Dermis blood vessel endothelial cell (primary cell): ENCODE results near the gene AHCYL1. TPM values are rescaled to one million over a fixed set of nuclear protein-coding genes. Genes with fewer than 3 reads are reported as not detected.
A peak's percentile ranks its signal among the peaks of the same experiment; 100 is the strongest.

Source experiments
- DNase-seq: peaks from one replicate; pipeline ENCODE4 v3.0.0; 2010
- total RNA-seq: library from RNA; depleted of rRNA; stranded (reverse); fragments of >200 nt; gene quantifications from 2 replicates; pipeline ENCODE4 v1.2.3, GENCODE V29; 2014

AHCYL1 gene
- total RNA-seq, 1 donor from 2014 or later: 47.1 TPM

GRCh38 chr1:110040548-110040947 is 56.0 kb downstream of the AHCYL1 start:
- no peak for DNase-seq

- DNase-seq: no peak
Measured at GRCh38 chr1:110043016-110043415, 58.5 kb downstream of the AHCYL1 start.

- no peak for DNase-seq
Measured at GRCh38 chr1:110047463-110047862, 62.9 kb downstream of the AHCYL1 start.

DNA sequence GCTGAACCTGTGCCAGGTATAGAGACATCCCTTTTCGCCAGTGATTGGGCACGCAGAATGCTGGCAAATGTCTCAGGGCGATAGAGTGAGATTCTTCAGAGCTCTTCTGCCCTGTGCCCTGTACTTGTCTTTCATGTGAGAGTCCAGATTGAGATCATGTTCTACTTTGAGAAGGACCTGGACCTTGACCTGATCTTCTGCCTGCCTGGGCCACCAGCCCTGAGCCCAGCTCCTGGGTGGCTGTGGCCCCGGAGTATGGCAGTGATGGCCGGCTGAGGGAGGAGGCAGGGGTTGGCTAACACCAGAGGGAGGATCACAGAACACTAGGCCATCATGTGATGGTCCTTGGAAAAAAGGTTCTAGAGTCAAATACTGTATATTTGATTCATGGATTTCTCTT is 63.7 kb downstream of the AHCYL1 start:
- DNase-seq: no peak

GRCh38 chr1:110048923-110049601 is 64.5 kb downstream of the AHCYL1 start:
- DNase-seq: no peak

- DNase-seq: no peak
Measured at GRCh38 chr1:110049801-110050601, 65.4 kb downstream of the AHCYL1 start.

DNA sequence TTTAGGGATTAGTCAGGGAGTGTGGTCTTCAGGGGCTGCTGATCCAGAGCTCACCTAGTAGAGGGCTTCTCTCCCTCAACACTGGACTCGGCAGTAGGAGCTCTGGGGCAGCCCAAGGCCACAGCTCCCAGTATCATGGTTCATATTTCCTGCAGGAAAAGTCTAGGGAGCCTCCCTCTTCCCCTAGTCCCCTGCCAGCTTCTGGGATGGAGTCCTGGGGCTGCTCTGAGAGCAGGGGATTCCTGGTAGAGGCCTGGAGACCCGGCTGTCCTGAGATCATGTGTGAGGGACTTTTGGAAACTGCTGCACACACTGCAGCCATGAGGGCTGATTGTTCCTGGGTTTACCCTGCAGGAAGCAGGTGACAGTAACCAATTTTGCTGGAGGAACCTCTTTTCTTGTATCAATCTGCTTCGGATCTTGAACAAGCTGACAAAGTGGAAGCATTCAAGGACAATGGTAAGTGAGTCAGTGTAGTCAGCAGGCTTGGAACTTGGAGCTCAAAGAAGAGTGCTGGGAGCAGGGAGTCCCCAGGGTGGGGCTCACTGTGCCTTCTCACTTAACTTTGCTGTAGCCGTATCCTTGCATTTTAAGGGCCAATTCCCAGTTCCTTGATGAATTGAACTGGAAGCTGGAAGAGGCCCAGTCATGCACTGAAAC is 66.2 kb downstream of the AHCYL1 start:
- DNase-seq: peak; percentile 26

DNA sequence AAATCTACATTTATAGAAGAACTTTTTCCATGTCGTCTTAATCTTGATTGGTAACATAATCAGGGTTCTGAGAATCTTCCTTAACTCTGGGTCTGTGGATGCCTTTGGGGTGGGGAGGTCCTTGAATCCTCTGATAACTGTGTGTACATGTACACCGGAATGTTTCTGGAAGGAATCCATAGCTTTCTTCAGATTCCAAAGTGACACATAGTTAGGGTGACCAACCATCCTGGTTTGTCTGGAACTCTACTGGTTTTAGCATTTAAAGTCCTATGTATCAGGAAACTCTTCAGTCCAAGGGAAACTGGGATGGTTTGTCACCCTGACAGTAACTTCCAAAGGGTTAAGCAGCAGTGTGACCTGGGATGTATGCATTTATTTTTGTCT is 66.7 kb downstream of the AHCYL1 start:
- DNase-seq: no peak

GRCh38 chr1:110053552-110054428 is 69.2 kb downstream of the AHCYL1 start:
- peak; percentile 73 for DNase-seq

DNA sequence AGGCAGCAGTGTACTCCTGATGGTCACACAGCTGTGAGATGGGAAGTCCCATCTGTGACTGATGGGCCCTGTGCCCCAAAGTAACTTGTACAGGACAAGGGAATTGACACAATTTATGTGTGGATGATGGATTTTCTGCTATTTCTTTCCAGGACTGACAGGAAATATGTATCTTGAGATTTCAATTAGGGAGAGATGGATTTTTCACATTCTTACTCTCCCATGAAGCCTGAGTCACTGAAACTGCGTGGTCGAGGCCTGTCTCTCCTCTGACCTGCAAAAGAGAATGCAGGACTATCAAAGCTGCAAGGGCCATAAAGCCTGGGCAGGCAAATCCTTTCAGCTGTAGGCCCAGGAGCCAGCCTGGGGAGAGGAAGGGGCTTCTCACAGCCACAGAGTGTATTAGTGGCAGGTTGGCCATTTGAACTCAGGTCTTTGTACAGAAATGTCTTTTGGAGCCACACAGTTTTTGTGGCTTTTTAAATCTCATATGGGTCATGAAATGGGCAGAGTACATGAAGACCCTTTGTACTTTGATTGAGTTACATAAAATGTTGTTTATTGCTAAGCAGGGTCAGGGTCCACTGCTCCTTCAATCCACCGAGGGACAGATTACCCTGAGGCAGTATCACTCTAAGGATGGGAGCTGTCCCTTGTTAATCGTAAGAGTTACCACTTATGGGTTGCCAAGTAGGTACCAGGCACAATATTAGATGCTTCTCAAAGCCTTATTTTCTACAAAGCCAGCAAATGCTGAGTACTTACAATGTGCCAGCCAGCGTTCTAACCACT is 71.1 kb downstream of the AHCYL1 start:
- no peak for DNase-seq

DNA sequence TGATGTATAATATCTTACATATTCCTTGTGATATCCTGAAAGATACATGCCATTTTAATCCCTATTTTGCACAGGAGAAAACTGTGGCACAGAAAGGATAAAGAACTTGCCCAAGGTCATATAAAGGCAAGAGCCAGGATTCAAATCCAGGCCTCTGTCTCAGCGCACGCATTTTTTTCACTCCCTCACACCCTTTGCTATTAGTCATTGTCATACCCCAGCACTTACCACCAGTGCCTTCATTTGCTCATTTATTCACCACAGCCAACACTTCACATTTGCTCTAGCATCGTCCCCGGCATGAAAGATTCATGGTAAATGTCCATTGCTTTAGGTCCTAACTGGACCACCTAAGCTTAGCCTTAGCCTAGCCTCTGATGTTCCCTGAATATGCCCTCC is 71.7 kb downstream of the AHCYL1 start:
- DNase-seq: no peak

GRCh38 chr1:110056776-110057175 is 72.2 kb downstream of the AHCYL1 start:
- no peak for DNase-seq

- DNase-seq: no peak
Measured at GRCh38 chr1:110057963-110058518, 73.5 kb downstream of the AHCYL1 start.

GRCh38 chr1:110058591-110058990 is 74.0 kb downstream of the AHCYL1 start:
- DNase-seq: no peak

DNA sequence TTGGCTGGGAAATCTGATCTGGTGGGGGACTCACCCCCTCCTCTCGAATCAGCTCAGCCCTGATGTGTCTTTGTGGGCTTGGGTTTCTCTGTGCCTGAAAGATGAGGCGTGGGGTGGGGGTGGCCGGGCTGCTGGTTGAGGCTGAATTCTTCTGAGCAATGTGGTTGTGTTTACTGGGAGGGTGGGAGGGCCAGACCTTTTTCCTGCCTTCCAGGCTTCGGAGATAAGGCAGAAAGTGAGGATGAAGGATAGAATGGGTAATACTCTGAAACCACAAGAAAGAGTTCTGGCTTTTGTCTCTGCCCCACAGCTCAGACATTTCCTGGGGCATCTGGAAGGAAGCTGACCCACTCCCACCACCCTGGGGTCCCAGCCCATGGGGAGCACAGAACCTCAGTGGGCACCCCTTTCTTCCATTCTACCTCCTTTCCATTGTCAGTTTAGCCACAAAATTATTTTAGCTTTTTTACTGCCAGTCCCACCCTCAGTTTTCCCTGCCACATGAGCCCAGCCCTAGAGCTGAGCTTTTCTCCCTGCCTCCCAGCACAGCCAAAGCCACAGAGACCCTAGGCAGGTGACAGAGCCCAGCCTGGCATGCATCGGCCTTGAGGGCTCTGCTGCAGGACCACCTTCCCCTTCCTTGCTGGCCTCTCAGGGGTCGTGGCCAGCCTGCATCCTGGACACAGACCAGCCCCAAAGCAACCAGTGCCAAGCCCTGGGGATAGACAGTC is 74.7 kb downstream of the AHCYL1 start:
- DNase-seq: no peak

DNA sequence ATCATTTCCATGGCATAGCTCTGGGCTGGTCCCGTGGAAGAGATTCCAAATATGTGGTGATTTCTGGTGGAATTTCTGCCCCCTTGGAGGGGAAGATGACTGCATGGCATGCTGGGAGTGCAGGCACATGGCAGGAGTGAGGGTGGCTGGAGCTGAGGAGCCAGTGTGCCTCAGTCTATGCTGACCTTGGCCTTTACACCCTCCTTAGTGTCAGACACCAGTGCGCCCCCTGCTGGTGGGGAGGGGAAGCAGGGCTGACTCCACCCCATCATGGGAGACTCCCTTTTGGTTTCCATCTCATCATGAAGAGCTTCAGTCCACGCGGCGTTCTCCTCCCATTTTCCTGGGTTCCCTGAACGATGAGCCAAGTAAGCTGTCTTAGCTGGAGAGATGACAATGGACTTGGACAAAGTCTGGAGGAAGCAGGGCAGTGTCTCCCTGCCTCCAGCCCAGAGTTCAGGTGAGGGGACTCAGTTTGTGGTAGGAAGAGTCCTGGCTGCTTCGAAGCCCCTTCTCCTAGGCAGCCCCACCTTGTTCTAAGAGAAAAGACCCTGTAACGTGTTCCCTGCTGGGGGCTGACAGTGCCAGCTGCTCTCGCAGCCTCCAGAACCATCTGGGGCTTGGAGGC is 75.6 kb downstream of the AHCYL1 start:
- peak; percentile 62 for DNase-seq

GRCh38 chr1:110060662-110061060 is 76.1 kb downstream of the AHCYL1 start:
- DNase-seq: no peak

GRCh38 chr1:110061341-110061740 is 76.8 kb downstream of the AHCYL1 start:
- no peak for DNase-seq

DNA sequence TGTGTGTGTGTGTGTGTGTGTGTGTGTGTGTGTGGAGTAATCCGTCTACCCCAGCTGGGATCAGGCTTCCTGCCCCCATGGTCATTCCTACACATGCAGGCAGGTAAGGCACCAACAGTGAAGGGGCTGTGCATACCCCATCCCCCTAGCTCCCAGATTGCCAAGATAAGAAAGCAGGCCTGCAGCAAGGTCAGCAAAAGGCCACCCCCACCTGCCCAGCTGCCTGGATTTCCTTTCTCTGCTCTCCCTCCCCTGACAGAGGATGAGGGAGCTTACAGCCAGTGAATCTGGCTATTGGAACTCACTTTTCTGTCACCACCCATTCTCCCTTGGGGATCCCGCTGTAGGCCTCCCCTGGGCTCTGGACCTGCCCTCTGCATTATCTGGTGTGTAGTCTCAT is 78.0 kb downstream of the AHCYL1 start:
- DNase-seq: no peak

- no peak for DNase-seq
Measured at GRCh38 chr1:110063781-110064180, 79.2 kb downstream of the AHCYL1 start.
